KOPT-K1 (cell line): ENCODE measurements around the gene NECTIN2.

Experiments
- H3K27ac ChIP-seq: fragments of 200-600 bp; sonication (generic); 2 replicates; pipeline ENCODE4 v1.5.1; 2016; ENCODE audit warnings: antibody characterized with exemption, mild to moderate bottlenecking, low read depth, low read length; ENCODE audit not compliant: poor library complexity, severe bottlenecking
- H3K36me3 ChIP-seq: fragments of 200-600 bp; sonication (generic); 2 replicates; pipeline ENCODE4 v1.5.1; 2017; ENCODE audit warnings: antibody characterized with exemption, mild to moderate bottlenecking, low read length, moderate library complexity; ENCODE audit not compliant: insufficient read depth
- H3K9me3 ChIP-seq: fragments of 200-600 bp; sonication (generic); 2 replicates; pipeline ENCODE4 v1.5.1; 2017; ENCODE audit warnings: antibody characterized with exemption, low read length, mild to moderate bottlenecking; ENCODE audit not compliant: insufficient read depth, poor library complexity, severe bottlenecking

The NECTIN2 gene

GRCh38 chr19:44812142-44812718 lies 33.9 kb upstream of the NECTIN2 start:
- H3K27ac ChIP-seq, result no peak overlapping the region
- no peaks in the 10 kb centered on the region for H3K9me3 ChIP-seq
- no peaks in the 10 kb centered on the region for H3K36me3 ChIP-seq

GRCh38 chr19:44813070-44813840 lies 32.8 kb upstream of the NECTIN2 start:
- no peaks in the 10 kb centered on the region for H3K36me3 ChIP-seq
- H3K27ac ChIP-seq, result no peak overlapping the region
- no peaks in the 10 kb centered on the region for H3K9me3 ChIP-seq

- Histone ChIP-seq H3K36me3 (no peaks in the 10 kb centered on the region), H3K9me3 (no peaks in the 10 kb centered on the region), H3K27ac (no peak overlapping the region)
These were observed 32.1 kb upstream of the NECTIN2 start for GRCh38 chr19:44813841-44814470.

GRCh38 chr19:44814517-44814916 lies 31.6 kb upstream of the NECTIN2 start:
- no peaks in the 10 kb centered on the region for H3K9me3 ChIP-seq
- no peak overlapping the region for H3K27ac ChIP-seq
- no peaks in the 10 kb centered on the region for H3K36me3 ChIP-seq

- Histone ChIP-seq H3K9me3 (no peaks in the 10 kb centered on the region), H3K36me3 (no peaks in the 10 kb centered on the region), H3K27ac (no peak overlapping the region)
These were observed 29.8 kb upstream of the NECTIN2 start for GRCh38 chr19:44816301-44816700.

GRCh38 chr19:44817725-44818465 lies 28.2 kb upstream of the NECTIN2 start:
- H3K27ac ChIP-seq, result no peak overlapping the region
- no peaks in the 10 kb centered on the region for H3K36me3 ChIP-seq
- H3K9me3 ChIP-seq, result no peaks in the 10 kb centered on the region

- no peak overlapping the region for H3K27ac ChIP-seq
- H3K36me3 ChIP-seq, result no peaks in the 10 kb centered on the region
- no peaks in the 10 kb centered on the region for H3K9me3 ChIP-seq
These were observed 27.5 kb upstream of the NECTIN2 start for GRCh38 chr19:44818466-44819031.

- Histone ChIP-seq H3K36me3 (no peaks in the 10 kb centered on the region), H3K9me3 (no peaks in the 10 kb centered on the region), H3K27ac (no peak overlapping the region)
These were observed 26.8 kb upstream of the NECTIN2 start for GRCh38 chr19:44819246-44819832.

- Histone ChIP-seq H3K9me3 (no peaks in the 10 kb centered on the region), H3K36me3 (no peaks in the 10 kb centered on the region), H3K27ac (no peak overlapping the region)
These were observed 25.2 kb upstream of the NECTIN2 start for GRCh38 chr19:44820648-44821609.

GRCh38 chr19:44822177-44822576 lies 23.9 kb upstream of the NECTIN2 start:
- H3K27ac ChIP-seq, result no peak overlapping the region
- no peaks in the 10 kb centered on the region for H3K9me3 ChIP-seq
- no peaks in the 10 kb centered on the region for H3K36me3 ChIP-seq

- no peak overlapping the region for H3K27ac ChIP-seq
- no peaks in the 10 kb centered on the region for H3K9me3 ChIP-seq
- no peaks in the 10 kb centered on the region for H3K36me3 ChIP-seq
These were observed 23.3 kb upstream of the NECTIN2 start for GRCh38 chr19:44822670-44823372.

GRCh38 chr19:44823373-44823698 lies 22.8 kb upstream of the NECTIN2 start:
- H3K9me3 ChIP-seq, result no peaks in the 10 kb centered on the region
- H3K36me3 ChIP-seq, result no peaks in the 10 kb centered on the region
- H3K27ac ChIP-seq, result no peak overlapping the region

GRCh38 chr19:44824761-44825160 lies 21.3 kb upstream of the NECTIN2 start:
- Histone ChIP-seq H3K9me3 (no peaks in the 10 kb centered on the region), H3K36me3 (no peaks in the 10 kb centered on the region), H3K27ac (no peak overlapping the region)
